ENCODE results near the gene MACROH2A1.

DNA sequence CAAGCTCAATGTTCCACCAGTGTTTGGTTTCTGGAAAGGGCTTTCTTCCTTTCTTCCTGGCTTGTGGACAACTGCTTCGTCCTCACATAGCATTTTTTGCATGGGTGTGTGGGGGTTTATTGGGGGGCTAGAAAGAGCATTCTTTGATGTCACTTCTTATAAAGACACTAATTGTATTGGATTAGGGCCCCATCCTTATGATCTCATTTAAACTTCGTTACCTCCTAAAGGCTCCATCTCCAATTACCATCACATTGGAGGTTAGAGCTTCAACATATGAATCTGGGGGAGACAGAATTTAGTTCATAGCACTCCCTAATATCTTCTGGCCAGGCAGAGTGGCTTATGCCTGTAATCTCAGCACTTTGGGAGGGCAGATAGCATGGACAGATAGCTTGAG is 6.1 kb upstream of the MACROH2A1 start:
- no peak for TF ChIP-seq EP300 (IDR thresholded peaks at IDR 0.05; ENCODE audit: borderline replicate concordance in 1 of 2, low read depth in 1 of 2, low read length in 1 of 2)
- TF ChIP-seq GATA2 (CRISPR knock-in tag; IDR thresholded peaks at IDR 0.05), result no peak
- no peak for TF ChIP-seq EZH2phosphoT487 (IDR thresholded peaks at IDR 0.05; ENCODE audit: borderline replicate concordance, low read depth)
- no peak for TF ChIP-seq CTCF (IDR thresholded peaks at IDR 0.05)
- no peak for TF ChIP-seq TEAD4 (IDR thresholded peaks at IDR 0.05; ENCODE audit: borderline replicate concordance, insufficient read depth)
- no peak for TF ChIP-seq MXI1 (IDR thresholded peaks at IDR 0.05; ENCODE audit: low read depth, low read length)
- no peak for TF ChIP-seq IRF3 (IDR thresholded peaks at IDR 0.05; ENCODE audit: low read depth, low read length)
- TF ChIP-seq RAD21 (IDR thresholded peaks at IDR 0.05; ENCODE audit: low read length), result no peak

All from SK-N-SH (cell line).